Suppressor macrophage (primary cell): ENCODE measurements around the gene KLRC2.
"Not testable (repeated sequence)": the region's sequence is repeated elsewhere in the genome, so short reads cannot be mapped to it uniquely, and the experiment has no call there.

Experiments used
- DNase-seq, 4 experiments: peaks; one replicate each; pipeline ENCODE4 v3.0.0-alpha.2; 2020 to 2022

KLRC2 gene

GRCh38 chr12:10404798-10405197 is 31.0 kb downstream of the KLRC2 start:
- DNase-seq = no peak

GRCh38 chr12:10400829-10401228 is 35.0 kb downstream of the KLRC2 start:
- DNase-seq = no peak

GRCh38 chr12:10398168-10398567 is 37.6 kb downstream of the KLRC2 start:
- DNase-seq = no peak

- DNase-seq = no peak
These were observed 38.5 kb downstream of the KLRC2 start for GRCh38 chr12:10397296-10397695.

- not testable (repeated sequence) for DNase-seq
These were observed 39.6 kb downstream of the KLRC2 start for GRCh38 chr12:10396176-10396575.

- peak; percentile 60 to 81 (median 70) for DNase-seq
These were observed 40.3 kb downstream of the KLRC2 start for GRCh38 chr12:10395390-10395998.

- DNase-seq = not testable (repeated sequence)
These were observed 41.2 kb downstream of the KLRC2 start for GRCh38 chr12:10394531-10395152.

- DNase-seq = no peak
These were observed 42.5 kb downstream of the KLRC2 start for GRCh38 chr12:10393291-10393690.

GRCh38 chr12:10392394-10392930 is 43.3 kb downstream of the KLRC2 start:
- peak; percentile 74 to 90 (median 85) for DNase-seq

GRCh38 chr12:10390991-10391390 is 44.8 kb downstream of the KLRC2 start:
- DNase-seq = not testable (repeated sequence)

GRCh38 chr12:10389904-10390303 is 45.9 kb downstream of the KLRC2 start, which contains the start of gene KLRK1:
KLRK1 (minus strand) TSS chr12:10390041; CDS start chr12:10388810, 1,231 bp downstream.
- DNase-seq = no peak

GRCh38 chr12:10388624-10389413 is 47.0 kb downstream of the KLRC2 start:
- DNase-seq = no peak

- not testable (repeated sequence) for DNase-seq
These were observed 48.3 kb downstream of the KLRC2 start for GRCh38 chr12:10387498-10387897.

- no peak for DNase-seq
These were observed 49.0 kb downstream of the KLRC2 start for GRCh38 chr12:10386857-10387256.

- DNase-seq = no peak
These were observed 50.6 kb downstream of the KLRC2 start for GRCh38 chr12:10385166-10385613.

GRCh38 chr12:10384191-10384590 is 51.6 kb downstream of the KLRC2 start:
- DNase-seq = no peak

GRCh38 chr12:10381928-10382628 is 53.7 kb downstream of the KLRC2 start:
- DNase-seq = no peak
